IMR-90 (cell line): ENCODE results near the gene GPC5. TPM values are rescaled to one million over a fixed set of nuclear protein-coding genes. Genes with fewer than 3 reads are reported as not detected.

Experiments
- ATAC-seq: fragments of 200-7000 bp; cut with Tn5 transposase; 2 replicates; pipeline ENCODE4 v1.9.1; 2020; ENCODE audit warnings: low read depth, mild to moderate bottlenecking, moderate library complexity
- BruUV-seq: library from RNA; stranded (reverse); fragments of 400-500 nt; replicated peaks from 2 replicates; lab custom pipeline; 2021; lab: Mats Ljungman, UMichigan
- CTCF ChIA-PET: fragments of 300-600 bp; formaldehyde crosslinking; extraction: SDS; loops from one replicate; lab custom pipeline; 2021; ENCODE audit warnings: antibody characterized with exemption; lab: Yijun Ruan, JAX
- POLR2A ChIA-PET: fragments of 300-600 bp; sonication (Branson Sonifier 250); formaldehyde crosslinking; loops from one replicate; lab custom pipeline; 2022; ENCODE audit warnings: antibody characterized with exemption; ENCODE audit not compliant: unreplicated experiment; lab: Charles Lee
- DNase-seq: peaks from one replicate; pipeline ENCODE4 v3.0.0; 2013
- H2AFZ ChIP-seq: replicated peaks from 2 replicates; pipeline ENCODE3; 2013; ENCODE audit warnings: low read length, mild to moderate bottlenecking; ENCODE audit not compliant: poor library complexity
- H2AK5ac ChIP-seq: 2 replicates; pipeline ENCODE4 v1.6.1; 2013; ENCODE audit warnings: low read depth, low read length, inconsistent platforms
- H2AK9ac ChIP-seq: replicated peaks from 2 replicates; pipeline ENCODE3; 2013; ENCODE audit warnings: mild to moderate bottlenecking, low read depth, low read length, moderate library complexity; ENCODE audit not compliant: poor library complexity
- H2BK120ac ChIP-seq: 2 replicates; pipeline ENCODE4 v1.6.1; 2013; ENCODE audit warnings: low read depth, low read length, inconsistent platforms
- H2BK15ac ChIP-seq: 3 replicates; pipeline ENCODE4 v1.6.1; 2013; ENCODE audit warnings: low read depth, low read length, inconsistent platforms
- H2BK20ac ChIP-seq: 2 replicates; pipeline ENCODE4 v1.6.1; 2013; ENCODE audit warnings: low read depth, mild to moderate bottlenecking, inconsistent platforms, low read length, moderate library complexity
- H2BK5ac ChIP-seq: 2 replicates; pipeline ENCODE4 v1.6.1; 2013; ENCODE audit warnings: mild to moderate bottlenecking, low read depth, low read length, inconsistent platforms; ENCODE audit not compliant: poor library complexity, severe bottlenecking
- H3K14ac ChIP-seq: replicated peaks from 2 replicates; pipeline ENCODE4 v1.6.1; 2013; ENCODE audit warnings: low read depth, low read length, inconsistent platforms
- H3K18ac ChIP-seq: 2 replicates; pipeline ENCODE4 v1.6.1; 2013; ENCODE audit warnings: low read depth, low read length, control low read depth
- H3K23ac ChIP-seq: 2 replicates; pipeline ENCODE4 v1.6.1; 2013; ENCODE audit warnings: low read depth, low read length, inconsistent platforms
- H3K27ac ChIP-seq: 2 replicates; pipeline ENCODE4 v1.5.1; 2013; ENCODE audit warnings: mild to moderate bottlenecking, control low read depth, low read length; ENCODE audit not compliant: insufficient read depth
- H3K27me3 ChIP-seq: 2 replicates; pipeline ENCODE4 v1.6.1; 2013; ENCODE audit warnings: low read length; ENCODE audit not compliant: control insufficient read depth, insufficient read depth
- H3K36me3 ChIP-seq: 2 replicates; pipeline ENCODE4 v1.6.1; 2013; ENCODE audit warnings: low read length, mixed read lengths; ENCODE audit not compliant: control insufficient read depth, insufficient read depth
- H3K4ac ChIP-seq: 2 replicates; pipeline ENCODE4 v1.6.1; 2013; ENCODE audit warnings: low read depth, low read length, inconsistent platforms
- H3K4me1 ChIP-seq: 2 replicates; pipeline ENCODE4 v1.6.1; 2013; ENCODE audit warnings: low read length, mixed read lengths; ENCODE audit not compliant: control insufficient read depth, insufficient read depth
- H3K4me2 ChIP-seq: 2 replicates; pipeline ENCODE4 v1.6.1; 2013; ENCODE audit warnings: low read depth, mild to moderate bottlenecking, control low read depth, low read length, moderate library complexity
- H3K4me3 ChIP-seq: 2 replicates; pipeline ENCODE4 v1.5.1; 2013; ENCODE audit warnings: low read depth, mild to moderate bottlenecking, control low read depth, low read length, moderate library complexity; ENCODE audit not compliant: insufficient read depth
- H3K56ac ChIP-seq: 2 replicates; pipeline ENCODE4 v1.6.1; 2013; ENCODE audit warnings: low read length, inconsistent platforms; ENCODE audit not compliant: insufficient read depth; ENCODE audit errors: extremely low read depth
- H3K79me1 ChIP-seq, 2 experiments: 2 replicates each; pipeline ENCODE4 v1.6.1; 2013; ENCODE audit warnings: low read length in 2 of 2, inconsistent platforms in 1 of 2, low read depth in 1 of 2
- H3K9ac ChIP-seq: 2 replicates; pipeline ENCODE4 v1.6.1; 2013; ENCODE audit warnings: low read depth, low read length, control low read depth
- H3K9me1 ChIP-seq: 2 replicates; pipeline ENCODE4 v1.6.1; 2013; ENCODE audit warnings: low read length, inconsistent platforms; ENCODE audit not compliant: insufficient read depth
- H3K9me3 ChIP-seq: 2 replicates; pipeline ENCODE4 v1.6.1; 2013; ENCODE audit warnings: low read length; ENCODE audit not compliant: control insufficient read depth, insufficient read depth
- H4K20me1 ChIP-seq: 2 replicates; pipeline ENCODE4 v1.6.1; 2013; ENCODE audit warnings: low read length, inconsistent platforms; ENCODE audit not compliant: insufficient read depth
- H4K5ac ChIP-seq: 2 replicates; pipeline ENCODE4 v1.6.1; 2013; ENCODE audit warnings: mild to moderate bottlenecking, low read depth, low read length, control low read depth
- H4K8ac ChIP-seq, 2 experiments: 2 replicates each; pipeline ENCODE4 v1.6.1; 2013; ENCODE audit warnings: low read depth in 2 of 2, low read length in 2 of 2, control low read depth in 1 of 2, inconsistent platforms in 1 of 2
- H4K91ac ChIP-seq: 2 replicates; pipeline ENCODE4 v1.6.1; 2013; ENCODE audit warnings: low read depth, low read length, inconsistent platforms; ENCODE audit not compliant: insufficient read depth
- BHLHE40 ChIP-seq: fragments of 150-350 bp; IDR thresholded peaks from 2 replicates; pipeline ENCODE4 v1.6.1; 2016; ENCODE audit warnings: mild to moderate bottlenecking, low read depth, low read length
- CEBPB ChIP-seq: IDR thresholded peaks from 2 replicates; pipeline ENCODE4 v1.6.1; 2012; ENCODE audit warnings: low read depth, low read length, improper control_type of control experiment
- CTCF ChIP-seq: conservative IDR thresholded peaks from 2 replicates; pipeline ENCODE4 v1.5.1; 2012; ENCODE audit warnings: mild to moderate bottlenecking, low read depth, low read length, improper control_type of control experiment
- FOS ChIP-seq: fragments of 150-350 bp; IDR thresholded peaks from 2 replicates; pipeline ENCODE4 v1.6.1; 2016; ENCODE audit warnings: low read depth, low read length
- MAFK ChIP-seq: IDR thresholded peaks from 2 replicates; pipeline ENCODE4 v1.6.1; 2012; ENCODE audit warnings: low read depth, low read length, improper control_type of control experiment
- MAZ ChIP-seq: IDR thresholded peaks from 2 replicates; pipeline ENCODE4 v1.6.1; 2012; ENCODE audit warnings: low read depth, mild to moderate bottlenecking, low read length, improper control_type of control experiment, moderate library complexity, borderline replicate concordance
- MXI1 ChIP-seq: IDR thresholded peaks from 2 replicates; pipeline ENCODE4 v1.6.1; 2012; ENCODE audit warnings: low read depth, mild to moderate bottlenecking, low read length, moderate library complexity, borderline replicate concordance
- NFE2L2 ChIP-seq: fragments of 150-350 bp; IDR thresholded peaks from 2 replicates; pipeline ENCODE4 v1.6.1; 2016; ENCODE audit warnings: low read depth, mild to moderate bottlenecking, low read length
- RAD21 ChIP-seq: IDR thresholded peaks from 2 replicates; pipeline ENCODE4 v1.6.1; 2012; ENCODE audit warnings: low read length, improper control_type of control experiment
- RFX5 ChIP-seq: IDR thresholded peaks from 2 replicates; pipeline ENCODE4 v1.8.0; 2012; ENCODE audit warnings: low read depth, mild to moderate bottlenecking, low read length, moderate library complexity
- SMC3 ChIP-seq: fragments of 150-350 bp; IDR thresholded peaks from 2 replicates; pipeline ENCODE4 v1.6.1; 2016; ENCODE audit warnings: low read depth, mild to moderate bottlenecking, antibody characterized with exemption, low read length, moderate library complexity
- USF2 ChIP-seq: fragments of 150-350 bp; IDR thresholded peaks from 2 replicates; pipeline ENCODE4 v1.6.1; 2017; ENCODE audit warnings: mild to moderate bottlenecking, antibody characterized with exemption, low read length, low read depth
- WGBS, 2 experiments: methylation state at CpG; one replicate each; pipeline versions ENCODE4 v1.1.5 to v1.1.7; 2013; ENCODE audit warnings: missing lambda C conversion rate in 2 of 2; ENCODE audit not compliant: insufficient read length in 1 of 2; ENCODE audit errors: extremely low coverage in 2 of 2; 5-methylcytosine and 5-hydroxymethylcytosine counted together
- dilution Hi-C: fragments of 300-500 bp; cut with HindIII; formaldehyde crosslinking; loops from one replicate; pipeline ENCODE4 v1.14.3; 2018; ENCODE audit warnings: low sequenced_read_pairs; ENCODE audit not compliant: unreplicated experiment
- in situ Hi-C: fragments of 300-500 bp; cut with MboI; formaldehyde crosslinking; loops from 3 replicates; pipeline ENCODE4 v1.14.3; 2019; ENCODE audit warnings: low sequenced_read_pairs, inconsistent platforms, mixed read lengths
- intact Hi-C: fragments of 100-400 bp; cut with micrococcal nuclease; formaldehyde crosslinking; loops from 2 replicates; pipeline ENCODE4 v1.10.0; 2022
- polyA plus RNA-seq, 3 experiments: library from polyadenylated mRNA; depleted of rRNA; stranded (reverse); fragments of >200 nt; gene quantifications; 2 replicates each; pipeline ENCODE4 v1.2.3, GENCODE V29; 2012; ENCODE audit warnings: low replicate concordance in 1 of 3
- total RNA-seq: library from RNA; depleted of rRNA; stranded (reverse); fragments of >200 nt; gene quantifications from 2 replicates; pipeline ENCODE4 v1.2.3, GENCODE V29; 2012
- TF ChIP-seq, protein P1 (sequence below): fragments of 150-350 bp; IDR thresholded peaks from 2 replicates; pipeline ENCODE4 v1.6.1; 2016; ENCODE audit warnings: low read depth, mild to moderate bottlenecking, low read length, moderate library complexity, borderline replicate concordance

GPC5 gene
- total and polyA plus RNA-seq, 2 of the 4 experiments (the other 2 are of a cell fraction), result 0.94 to 1.8 TPM

GRCh38 chr13:91400671-91401070 lies 2.2 kb downstream of the GPC5 start:
- DNase-seq, result no peak
- in situ Hi-C loops, result no loop called here

More at GRCh38 chr13:91400671-91401070, 2.2 kb downstream of the GPC5 start:
- Histone ChIP-seq H2AFZ (no peak overlapping the region), H3K4me3 (no peak overlapping the region), H3K4ac (no peak overlapping the region), H3K18ac (no peak overlapping the region), H2BK15ac (no peak overlapping the region), H3K56ac (no peak overlapping the region), H3K9ac (no peak overlapping the region), H3K23ac (no peak overlapping the region), H2BK20ac (no peak overlapping the region), H4K5ac (no peak overlapping the region), H3K36me3 (no peaks in the 10 kb centered on the region), H3K4me1 (no peaks in the 10 kb centered on the region), H3K9me3 (no peaks in the 10 kb centered on the region), H2BK5ac (no peak overlapping the region), H4K91ac (no peak overlapping the region), H2AK5ac (no peak overlapping the region), H3K4me2 (no peak overlapping the region), H3K14ac (no peak overlapping the region), H3K79me1 (no peaks in the 10 kb centered on the region), H3K9me1 (no peaks in the 10 kb centered on the region), H4K8ac (no peak overlapping the region), H2BK120ac (no peak overlapping the region), H4K20me1 (no peaks in the 10 kb centered on the region), H3K27me3 (peaks cover 21% of the 10 kb centered on the region), H3K27ac (no peak overlapping the region), H2AK9ac (no peak overlapping the region)
- POLR2A ChIA-PET, result no interaction called here
- no CpG with 5 or more reads among the region's 3 CpGs for WGBS, 2 experiments
- no TSS peak for BruUV-seq
- dilution Hi-C loops (no loop called here), intact Hi-C loops (loop anchor here (5.0 kb wide), 1 partner anchor 88 kb away; no protein-coding TSS in a partner anchor)
- no peak for TF ChIP-seq RAD21
- TF ChIP-seq USF2, result no peak
- no peak for TF ChIP-seq MAFK
- no peak for TF ChIP-seq MXI1
- no peak for TF ChIP-seq RFX5
- no peak for TF ChIP-seq BHLHE40
- no peak for TF ChIP-seq SMC3
- TF ChIP-seq, protein P1, sequence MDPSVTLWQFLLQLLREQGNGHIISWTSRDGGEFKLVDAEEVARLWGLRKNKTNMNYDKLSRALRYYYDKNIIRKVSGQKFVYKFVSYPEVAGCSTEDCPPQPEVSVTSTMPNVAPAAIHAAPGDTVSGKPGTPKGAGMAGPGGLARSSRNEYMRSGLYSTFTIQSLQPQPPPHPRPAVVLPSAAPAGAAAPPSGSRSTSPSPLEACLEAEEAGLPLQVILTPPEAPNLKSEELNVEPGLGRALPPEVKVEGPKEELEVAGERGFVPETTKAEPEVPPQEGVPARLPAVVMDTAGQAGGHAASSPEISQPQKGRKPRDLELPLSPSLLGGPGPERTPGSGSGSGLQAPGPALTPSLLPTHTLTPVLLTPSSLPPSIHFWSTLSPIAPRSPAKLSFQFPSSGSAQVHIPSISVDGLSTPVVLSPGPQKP, result no peak
- no peak for TF ChIP-seq CEBPB
- no peak for TF ChIP-seq FOS
- TF ChIP-seq MAZ, result no peak
- TF ChIP-seq CTCF, result no peak
- no peak for TF ChIP-seq NFE2L2
- CTCF ChIA-PET, result no interaction called here
- no peak for ATAC-seq
